ENCODE results near the gene ZNF689. TPM values are rescaled to one million over a fixed set of nuclear protein-coding genes. Genes with fewer than 3 reads are reported as not detected.
A peak's percentile ranks its signal among the peaks of the same experiment; 100 is the strongest.

Gene ZNF689
- total and polyA plus RNA-seq, 2 of the 13 experiments (the other 11 are each of a cell fraction or from before 2014, with no cell fraction given): 9.7 to 19.5 TPM

DNA sequence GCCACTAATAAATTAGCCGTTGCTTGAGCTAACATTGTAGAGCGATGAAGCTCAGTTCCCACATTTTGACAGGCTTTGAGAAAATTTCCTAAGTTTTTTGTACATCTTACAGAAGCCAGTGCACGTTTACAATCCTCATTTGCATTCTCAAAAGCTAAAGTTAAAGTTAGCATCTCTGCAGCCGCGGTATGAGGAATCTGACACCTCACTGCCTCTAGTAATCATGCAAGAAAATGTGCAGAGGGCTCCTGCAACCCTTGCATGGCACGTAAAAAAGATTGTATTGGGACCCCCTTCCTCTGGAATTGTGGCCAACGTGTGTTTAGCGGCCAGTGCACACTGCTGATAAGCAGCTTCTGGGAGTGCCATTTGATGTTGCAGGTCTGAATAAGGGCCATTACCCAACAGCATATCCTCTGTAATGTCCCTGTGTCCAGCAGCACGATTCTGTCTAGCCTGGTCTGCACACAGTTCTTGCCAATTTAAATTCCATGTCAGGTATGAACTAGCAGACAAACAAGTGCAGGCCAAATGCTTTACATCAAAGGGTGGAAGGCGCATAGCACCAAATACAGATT, 12.4 kb upstream of the ZNF689 start:
- 0 out of 2 replicates have a peak, but pooled peaks have one; percentile 42 for TF ChIP-seq PAWR (CRISPR knock-in tag; IDR thresholded peaks at IDR 0.05; ENCODE audit: borderline replicate concordance)
- TF ChIP-seq, protein P1, sequence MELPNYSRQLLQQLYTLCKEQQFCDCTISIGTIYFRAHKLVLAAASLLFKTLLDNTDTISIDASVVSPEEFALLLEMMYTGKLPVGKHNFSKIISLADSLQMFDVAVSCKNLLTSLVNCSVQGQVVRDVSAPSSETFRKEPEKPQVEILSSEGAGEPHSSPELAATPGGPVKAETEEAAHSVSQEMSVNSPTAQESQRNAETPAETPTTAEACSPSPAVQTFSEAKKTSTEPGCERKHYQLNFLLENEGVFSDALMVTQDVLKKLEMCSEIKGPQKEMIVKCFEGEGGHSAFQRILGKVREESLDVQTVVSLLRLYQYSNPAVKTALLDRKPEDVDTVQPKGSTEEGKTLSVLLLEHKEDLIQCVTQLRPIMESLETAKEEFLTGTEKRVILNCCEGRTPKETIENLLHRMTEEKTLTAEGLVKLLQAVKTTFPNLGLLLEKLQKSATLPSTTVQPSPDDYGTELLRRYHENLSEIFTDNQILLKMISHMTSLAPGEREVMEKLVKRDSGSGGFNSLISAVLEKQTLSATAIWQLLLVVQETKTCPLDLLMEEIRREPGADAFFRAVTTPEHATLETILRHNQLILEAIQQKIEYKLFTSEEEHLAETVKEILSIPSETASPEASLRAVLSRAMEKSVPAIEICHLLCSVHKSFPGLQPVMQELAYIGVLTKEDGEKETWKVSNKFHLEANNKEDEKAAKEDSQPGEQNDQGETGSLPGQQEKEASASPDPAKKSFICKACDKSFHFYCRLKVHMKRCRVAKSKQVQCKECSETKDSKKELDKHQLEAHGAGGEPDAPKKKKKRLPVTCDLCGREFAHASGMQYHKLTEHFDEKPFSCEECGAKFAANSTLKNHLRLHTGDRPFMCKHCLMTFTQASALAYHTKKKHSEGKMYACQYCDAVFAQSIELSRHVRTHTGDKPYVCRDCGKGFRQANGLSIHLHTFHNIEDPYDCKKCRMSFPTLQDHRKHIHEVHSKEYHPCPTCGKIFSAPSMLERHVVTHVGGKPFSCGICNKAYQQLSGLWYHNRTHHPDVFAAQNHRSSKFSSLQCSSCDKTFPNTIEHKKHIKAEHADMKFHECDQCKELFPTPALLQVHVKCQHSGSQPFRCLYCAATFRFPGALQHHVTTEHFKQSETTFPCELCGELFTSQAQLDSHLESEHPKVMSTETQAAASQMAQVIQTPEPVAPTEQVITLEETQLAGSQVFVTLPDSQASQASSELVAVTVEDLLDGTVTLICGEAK (IDR thresholded peaks at IDR 0.05): no peak
- TF ChIP-seq, protein P1 (CRISPR knock-in tag; IDR thresholded peaks at IDR 0.05): no peak
- CTCF ChIA-PET (ENCODE audit: low intra/inter-chr PET ratio, low total read pairs): no interaction called here
- Histone ChIP-seq H3K4me3 (replicated peaks in 1 of 3; ENCODE audit: insufficient read depth in 1 of 3, low read depth in 2 of 3, low read length in 3 of 3) (no peak overlapping the region), H3K4me2 (ENCODE audit: low read depth, low read length) (peak overlapping the region; percentile 73), H3K9ac (ENCODE audit: insufficient read depth, low read depth, low read length) (no peak overlapping the region), H3K36me3 (replicated peaks in 1 of 2; ENCODE audit: control insufficient read depth in 1 of 2, insufficient read depth in 2 of 2, low read length in 2 of 2) (no peaks in the 10 kb centered on the region), H3K9me3 (ENCODE audit: low read length) (no peaks in the 10 kb centered on the region), H3K27me3 (ENCODE audit: control insufficient read depth in 1 of 2, insufficient read depth in 2 of 2, low read length in 2 of 2) (peaks cover 0 to 19% of the 10 kb centered on the region in 2 experiments; a peak in 3 of 5 replicates), H2AFZ (ENCODE audit: low read length) (no peak overlapping the region), H3K27ac (ENCODE audit: extremely low read length, insufficient read depth, low read length) (no peak overlapping the region), H3K79me2 (ENCODE audit: insufficient read depth, low read length) (no peaks in the 10 kb centered on the region), H3K4me1 (ENCODE audit: insufficient read depth, low read length) (peaks cover 81% of the 10 kb centered on the region), H4K20me1 (ENCODE audit: insufficient read depth, low read length) (no peaks in the 10 kb centered on the region)
- in situ Hi-C loops (cut with HindIII; ENCODE audit: extremely low pct_ligation_motif_present, low pct_unique_long_range_greater_than_20kb): loop anchor here (5.0 kb wide), 1 partner anchor 50 kb away; the partner anchor contains the start of gene ZNF688
- ATAC-seq (no peak; the same call in 2 of the 3 replicates), DNase-seq (ENCODE audit: low spot score) (no peak), FAIRE-seq (no peak)
- no TSS peak for BruUV-seq (replicated peaks)
- 16% methylated on average over 10 of the region's 10 CpGs for WGBS (ENCODE audit: low lambda C conversion rate)
- POLR2A ChIA-PET: interaction anchor here (1.1 to 6.5 kb wide), 4 partner anchors 12 to 482 kb away, joined by 3 to 46 read pairs (median 3); partner anchors contain the start of gene ZNF689
- intact Hi-C loops (cut with micrococcal nuclease; ENCODE audit: unreplicated experiment): no loop called here

Measured in HepG2 (cell line).